K562 (cell line): ENCODE data around the gene IPO9.

ENCODE experiments used
- EP300 ChIP-seq: IDR thresholded peaks from 2 replicates; pipeline ENCODE4 v1.6.1; 2012; ENCODE audit warnings: low read length, improper control_type of control experiment
- FOSL1 ChIP-seq: fragments of 200-800 bp; sonication (Bioruptor generic); conservative IDR thresholded peaks from 2 replicates; pipeline ENCODE4 v1.6.1; 2016; ENCODE audit warnings: missing genetic modification characterization, missing compliant biosample characterization
- KDM5B ChIP-seq: fragments of 200-600 bp; sonication (generic); IDR thresholded peaks from 2 replicates; pipeline ENCODE4 v1.6.1; 2012; ENCODE audit warnings: low read depth, mild to moderate bottlenecking, moderate library complexity, low read length, control low read depth, inconsistent platforms; ENCODE audit not compliant: insufficient replicate concordance
- NBN ChIP-seq: fragments of 450-650 bp; IDR thresholded peaks from 2 replicates; pipeline ENCODE4 v1.6.1; 2016; ENCODE audit warnings: low read depth, mild to moderate bottlenecking
- NFIC ChIP-seq: fragments of 450-650 bp; IDR thresholded peaks from 2 replicates; pipeline ENCODE4 v1.6.1; 2017; ENCODE audit warnings: mild to moderate bottlenecking, inconsistent platforms
- POLR2A ChIP-seq: fragments of 450-650 bp; conservative IDR thresholded peaks from 2 replicates; pipeline ENCODE4 v1.6.1; 2016
- POLR2AphosphoS5 ChIP-seq: IDR thresholded peaks from 2 replicates; pipeline ENCODE4 v1.6.1; 2011; ENCODE audit warnings: mild to moderate bottlenecking, low read depth, low read length, moderate library complexity; ENCODE audit not compliant: control insufficient read depth, insufficient read depth
- RFX1 ChIP-seq: fragments of 450-650 bp; IDR thresholded peaks from 2 replicates; pipeline ENCODE4 v1.6.1; 2016; ENCODE audit warnings: mild to moderate bottlenecking, moderate library complexity
- TSC22D4 ChIP-seq: fragments of 450-650 bp; IDR thresholded peaks from 2 replicates; pipeline ENCODE4 v1.6.1; 2016; ENCODE audit warnings: missing genetic modification characterization, missing biosample characterization, control low read depth
- ZNF217 ChIP-seq: sonication (generic); formaldehyde crosslinking; IDR thresholded peaks from 2 replicates; pipeline ENCODE4 v1.8.0; 2022; ENCODE audit warnings: mild to moderate bottlenecking, missing genetic modification reagents
- ZNF282 ChIP-seq: sonication (generic); formaldehyde crosslinking; IDR thresholded peaks from 2 replicates; pipeline ENCODE4 v1.8.1; 2023; ENCODE audit warnings: missing genetic modification reagents
- TF ChIP-seq, protein P1 (sequence below): fragments of 250-450 bp; sonication (Bioruptor Pico); IDR thresholded peaks from 2 replicates; pipeline ENCODE4 v1.5.0; 2020; ENCODE audit warnings: mild to moderate bottlenecking, borderline replicate concordance
- TF ChIP-seq, protein P2 (sequence below), 3 experiments: IDR thresholded peaks in 2 of 3; conservative IDR thresholded peaks in 1 of 3; 2 replicates each; pipeline ENCODE4 v1.5.1; 2011 to 2012; ENCODE audit warnings: low read length in 3 of 3, mild to moderate bottlenecking in 3 of 3, control low read depth in 2 of 3, improper control_type of control experiment in 1 of 3, inconsistent platforms in 1 of 3, low read depth in 1 of 3, mixed read lengths in 1 of 3, moderate library complexity in 1 of 3; ENCODE audit not compliant: insufficient read depth in 2 of 3

DNA sequence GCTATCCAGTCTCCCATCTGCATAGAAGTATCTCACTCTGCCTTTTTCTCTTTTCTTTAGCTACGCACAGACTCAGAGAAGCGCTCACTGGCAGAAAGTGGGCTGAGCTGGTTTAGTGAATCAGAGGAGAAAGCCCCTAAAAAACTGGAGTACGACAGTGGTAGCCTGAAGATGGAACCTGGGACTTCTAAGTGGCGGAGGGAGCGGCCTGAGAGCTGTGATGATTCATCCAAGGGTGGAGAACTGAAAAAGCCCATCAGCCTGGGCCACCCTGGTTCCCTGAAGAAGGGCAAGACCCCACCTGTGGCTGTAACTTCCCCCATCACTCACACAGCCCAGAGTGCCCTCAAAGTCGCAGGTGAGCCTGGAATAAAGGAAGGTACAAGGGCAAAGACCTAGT, 48.0 kb upstream of the IPO9 start:
- TF ChIP-seq POLR2AphosphoS5 (no peak), POLR2A (no peak), NFIC (no peak), ZNF282 (CRISPR knock-in tag) (no peak), KDM5B (no peak), ZNF217 (CRISPR knock-in tag) (no peak), FOSL1 (tag) (no peak), TSC22D4 (tag) (no peak), NBN (no peak), EP300 (no peak), RFX1 (no peak)
- TF ChIP-seq, protein P1, sequence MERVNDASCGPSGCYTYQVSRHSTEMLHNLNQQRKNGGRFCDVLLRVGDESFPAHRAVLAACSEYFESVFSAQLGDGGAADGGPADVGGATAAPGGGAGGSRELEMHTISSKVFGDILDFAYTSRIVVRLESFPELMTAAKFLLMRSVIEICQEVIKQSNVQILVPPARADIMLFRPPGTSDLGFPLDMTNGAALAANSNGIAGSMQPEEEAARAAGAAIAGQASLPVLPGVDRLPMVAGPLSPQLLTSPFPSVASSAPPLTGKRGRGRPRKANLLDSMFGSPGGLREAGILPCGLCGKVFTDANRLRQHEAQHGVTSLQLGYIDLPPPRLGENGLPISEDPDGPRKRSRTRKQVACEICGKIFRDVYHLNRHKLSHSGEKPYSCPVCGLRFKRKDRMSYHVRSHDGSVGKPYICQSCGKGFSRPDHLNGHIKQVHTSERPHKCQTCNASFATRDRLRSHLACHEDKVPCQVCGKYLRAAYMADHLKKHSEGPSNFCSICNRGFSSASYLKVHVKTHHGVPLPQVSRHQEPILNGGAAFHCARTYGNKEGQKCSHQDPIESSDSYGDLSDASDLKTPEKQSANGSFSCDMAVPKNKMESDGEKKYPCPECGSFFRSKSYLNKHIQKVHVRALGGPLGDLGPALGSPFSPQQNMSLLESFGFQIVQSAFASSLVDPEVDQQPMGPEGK (CRISPR knock-in tag) = no peak
- TF ChIP-seq, protein P2, sequence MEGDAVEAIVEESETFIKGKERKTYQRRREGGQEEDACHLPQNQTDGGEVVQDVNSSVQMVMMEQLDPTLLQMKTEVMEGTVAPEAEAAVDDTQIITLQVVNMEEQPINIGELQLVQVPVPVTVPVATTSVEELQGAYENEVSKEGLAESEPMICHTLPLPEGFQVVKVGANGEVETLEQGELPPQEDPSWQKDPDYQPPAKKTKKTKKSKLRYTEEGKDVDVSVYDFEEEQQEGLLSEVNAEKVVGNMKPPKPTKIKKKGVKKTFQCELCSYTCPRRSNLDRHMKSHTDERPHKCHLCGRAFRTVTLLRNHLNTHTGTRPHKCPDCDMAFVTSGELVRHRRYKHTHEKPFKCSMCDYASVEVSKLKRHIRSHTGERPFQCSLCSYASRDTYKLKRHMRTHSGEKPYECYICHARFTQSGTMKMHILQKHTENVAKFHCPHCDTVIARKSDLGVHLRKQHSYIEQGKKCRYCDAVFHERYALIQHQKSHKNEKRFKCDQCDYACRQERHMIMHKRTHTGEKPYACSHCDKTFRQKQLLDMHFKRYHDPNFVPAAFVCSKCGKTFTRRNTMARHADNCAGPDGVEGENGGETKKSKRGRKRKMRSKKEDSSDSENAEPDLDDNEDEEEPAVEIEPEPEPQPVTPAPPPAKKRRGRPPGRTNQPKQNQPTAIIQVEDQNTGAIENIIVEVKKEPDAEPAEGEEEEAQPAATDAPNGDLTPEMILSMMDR (IDR thresholded peaks at IDR 0.05 in 2 of 3, conservative IDR thresholded peaks at IDR 0.05 in 1 of 3; ENCODE audit: insufficient read depth in 2 of 3, low read depth in 1 of 3, low read length in 3 of 3) = no peak
